ENCODE results near the gene MYH3.

DNA sequence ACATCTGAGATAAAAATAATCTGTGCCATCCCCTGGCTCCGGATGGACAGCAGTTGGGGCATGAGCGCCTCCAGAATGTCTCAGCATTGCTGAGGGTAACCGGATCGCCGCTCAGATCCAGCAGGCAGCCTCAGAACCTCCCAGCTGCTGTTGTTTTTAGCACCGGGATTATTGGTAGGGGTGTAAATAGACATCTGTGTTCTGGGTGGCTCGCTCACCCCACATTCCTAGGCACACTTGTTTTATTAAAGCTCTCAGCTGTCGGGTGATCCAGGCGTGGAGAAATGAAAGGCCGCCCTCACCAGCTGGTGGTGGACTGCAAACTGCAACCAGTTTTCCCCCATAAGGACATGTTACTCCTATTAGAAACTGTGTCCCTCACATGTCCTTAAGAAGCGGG is 32.1 kb downstream of the MYH3 start:
- no peak for TF ChIP-seq POLR2AphosphoS5 (IDR thresholded peaks at IDR 0.05)
- TF ChIP-seq, protein P1, sequence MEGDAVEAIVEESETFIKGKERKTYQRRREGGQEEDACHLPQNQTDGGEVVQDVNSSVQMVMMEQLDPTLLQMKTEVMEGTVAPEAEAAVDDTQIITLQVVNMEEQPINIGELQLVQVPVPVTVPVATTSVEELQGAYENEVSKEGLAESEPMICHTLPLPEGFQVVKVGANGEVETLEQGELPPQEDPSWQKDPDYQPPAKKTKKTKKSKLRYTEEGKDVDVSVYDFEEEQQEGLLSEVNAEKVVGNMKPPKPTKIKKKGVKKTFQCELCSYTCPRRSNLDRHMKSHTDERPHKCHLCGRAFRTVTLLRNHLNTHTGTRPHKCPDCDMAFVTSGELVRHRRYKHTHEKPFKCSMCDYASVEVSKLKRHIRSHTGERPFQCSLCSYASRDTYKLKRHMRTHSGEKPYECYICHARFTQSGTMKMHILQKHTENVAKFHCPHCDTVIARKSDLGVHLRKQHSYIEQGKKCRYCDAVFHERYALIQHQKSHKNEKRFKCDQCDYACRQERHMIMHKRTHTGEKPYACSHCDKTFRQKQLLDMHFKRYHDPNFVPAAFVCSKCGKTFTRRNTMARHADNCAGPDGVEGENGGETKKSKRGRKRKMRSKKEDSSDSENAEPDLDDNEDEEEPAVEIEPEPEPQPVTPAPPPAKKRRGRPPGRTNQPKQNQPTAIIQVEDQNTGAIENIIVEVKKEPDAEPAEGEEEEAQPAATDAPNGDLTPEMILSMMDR (IDR thresholded peaks at IDR 0.05) = no peak
- TF ChIP-seq POLR2A (IDR thresholded peaks at IDR 0.05) = no peak
- no peak for TF ChIP-seq EP300 (IDR thresholded peaks at IDR 0.05; ENCODE audit: low read depth)

Measured in transverse colon (tissue), 4 donors.